GM23338 (cell line): Measurements from ENCODE around the gene XPNPEP2.

Source experiments
- CREB1 ChIP-seq: fragments of 250-450 bp; sonication (Bioruptor Pico); IDR thresholded peaks from 2 replicates; pipeline ENCODE4 v1.5.0; 2020; ENCODE audit warnings: low read depth, mild to moderate bottlenecking, moderate library complexity
- CTCF ChIP-seq, 2 experiments: fragments of 200-600 bp in 1 of 2; sonication (generic) in 1 of 2; conservative IDR thresholded peaks; 2 replicates each; pipeline versions ENCODE4 v1.5.1 to v1.6.1; 2016 to 2017; ENCODE audit warnings: antibody characterized with exemption in 2 of 2, low read depth in 2 of 2, mild to moderate bottlenecking in 2 of 2, moderate library complexity in 1 of 2
- EZH2 ChIP-seq: fragments of 200-600 bp; sonication (generic); IDR thresholded peaks from one replicate; pipeline ENCODE4 v1.8.0; 2017; ENCODE audit warnings: antibody characterized with exemption, mild to moderate bottlenecking, low read depth; ENCODE audit not compliant: unreplicated experiment
- EZH2phosphoT487 ChIP-seq: fragments of 200-600 bp; sonication (generic); IDR thresholded peaks from one replicate; pipeline ENCODE4 v1.8.1; 2018; ENCODE audit warnings: antibody characterized with exemption; ENCODE audit not compliant: unreplicated experiment
- JUNB ChIP-seq: IDR thresholded peaks from one replicate; pipeline ENCODE4 v1.6.1; 2016; ENCODE audit warnings: antibody characterized with exemption; ENCODE audit not compliant: unreplicated experiment
- NANOG ChIP-seq: IDR thresholded peaks from 2 replicates; pipeline ENCODE4 v1.6.1; 2016; ENCODE audit warnings: antibody characterized with exemption, borderline replicate concordance
- POLR2AphosphoS5 ChIP-seq: IDR thresholded peaks from 2 replicates; pipeline ENCODE4 v1.6.1; 2016; ENCODE audit warnings: antibody characterized with exemption, low read depth
- STAT1 ChIP-seq: IDR thresholded peaks from one replicate; pipeline ENCODE4 v1.6.1; 2016; ENCODE audit warnings: antibody characterized with exemption; ENCODE audit not compliant: unreplicated experiment
- ZNF114 ChIP-seq: fragments of 250-450 bp; sonication (Bioruptor Pico); IDR thresholded peaks from 2 replicates; pipeline ENCODE4 v1.5.0; 2020; ENCODE audit warnings: mild to moderate bottlenecking, moderate library complexity
- TF ChIP-seq, protein P1 (sequence below): IDR thresholded peaks from one replicate; pipeline ENCODE4 v1.6.1; 2018; ENCODE audit warnings: antibody characterized with exemption; ENCODE audit not compliant: unreplicated experiment

DNA sequence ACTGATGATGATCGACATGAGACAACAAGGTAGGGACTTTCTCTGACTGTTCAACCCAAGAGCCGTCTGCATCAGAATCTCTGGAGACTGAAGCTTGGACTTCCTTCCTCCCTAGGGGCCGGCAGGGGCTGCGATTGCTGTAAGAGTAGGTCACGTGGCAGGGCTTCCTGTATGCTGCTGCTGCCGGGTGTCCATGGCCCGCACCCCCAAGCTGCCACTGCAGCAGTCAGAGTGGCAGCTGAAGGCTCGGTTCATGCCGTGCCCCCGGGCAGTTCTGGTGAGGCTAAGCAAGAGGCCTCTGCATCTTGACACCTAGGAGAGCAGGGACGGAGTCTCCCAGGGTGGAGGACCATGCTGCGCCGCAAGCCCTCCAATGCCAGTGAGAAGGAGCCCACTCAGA, 41.0 kb downstream of the XPNPEP2 start, which contains the start of gene SASH3:
- TF ChIP-seq CTCF (conservative IDR thresholded peaks at IDR 0.05; ENCODE audit: low read depth in 2 of 2) (no peak), EZH2 (no peak), EZH2phosphoT487 (no peak), POLR2AphosphoS5 (no peak), CREB1 (CRISPR knock-in tag) (no peak), JUNB (no peak), STAT1 (no peak), ZNF114 (no peak), NANOG (no peak)
- TF ChIP-seq, protein P1, sequence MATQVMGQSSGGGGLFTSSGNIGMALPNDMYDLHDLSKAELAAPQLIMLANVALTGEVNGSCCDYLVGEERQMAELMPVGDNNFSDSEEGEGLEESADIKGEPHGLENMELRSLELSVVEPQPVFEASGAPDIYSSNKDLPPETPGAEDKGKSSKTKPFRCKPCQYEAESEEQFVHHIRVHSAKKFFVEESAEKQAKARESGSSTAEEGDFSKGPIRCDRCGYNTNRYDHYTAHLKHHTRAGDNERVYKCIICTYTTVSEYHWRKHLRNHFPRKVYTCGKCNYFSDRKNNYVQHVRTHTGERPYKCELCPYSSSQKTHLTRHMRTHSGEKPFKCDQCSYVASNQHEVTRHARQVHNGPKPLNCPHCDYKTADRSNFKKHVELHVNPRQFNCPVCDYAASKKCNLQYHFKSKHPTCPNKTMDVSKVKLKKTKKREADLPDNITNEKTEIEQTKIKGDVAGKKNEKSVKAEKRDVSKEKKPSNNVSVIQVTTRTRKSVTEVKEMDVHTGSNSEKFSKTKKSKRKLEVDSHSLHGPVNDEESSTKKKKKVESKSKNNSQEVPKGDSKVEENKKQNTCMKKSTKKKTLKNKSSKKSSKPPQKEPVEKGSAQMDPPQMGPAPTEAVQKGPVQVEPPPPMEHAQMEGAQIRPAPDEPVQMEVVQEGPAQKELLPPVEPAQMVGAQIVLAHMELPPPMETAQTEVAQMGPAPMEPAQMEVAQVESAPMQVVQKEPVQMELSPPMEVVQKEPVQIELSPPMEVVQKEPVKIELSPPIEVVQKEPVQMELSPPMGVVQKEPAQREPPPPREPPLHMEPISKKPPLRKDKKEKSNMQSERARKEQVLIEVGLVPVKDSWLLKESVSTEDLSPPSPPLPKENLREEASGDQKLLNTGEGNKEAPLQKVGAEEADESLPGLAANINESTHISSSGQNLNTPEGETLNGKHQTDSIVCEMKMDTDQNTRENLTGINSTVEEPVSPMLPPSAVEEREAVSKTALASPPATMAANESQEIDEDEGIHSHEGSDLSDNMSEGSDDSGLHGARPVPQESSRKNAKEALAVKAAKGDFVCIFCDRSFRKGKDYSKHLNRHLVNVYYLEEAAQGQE = no peak
